ENCODE results near the gene FOXP1. TPM values are rescaled to one million over a fixed set of nuclear protein-coding genes. Genes with fewer than 3 reads are reported as not detected.

FOXP1 gene
- total and polyA plus RNA-seq, 9 of the 15 experiments (the other 6 are each of a cell fraction or from before 2014, with no cell fraction given), result 7.7 to 34.5 (median 13.7) TPM

DNA sequence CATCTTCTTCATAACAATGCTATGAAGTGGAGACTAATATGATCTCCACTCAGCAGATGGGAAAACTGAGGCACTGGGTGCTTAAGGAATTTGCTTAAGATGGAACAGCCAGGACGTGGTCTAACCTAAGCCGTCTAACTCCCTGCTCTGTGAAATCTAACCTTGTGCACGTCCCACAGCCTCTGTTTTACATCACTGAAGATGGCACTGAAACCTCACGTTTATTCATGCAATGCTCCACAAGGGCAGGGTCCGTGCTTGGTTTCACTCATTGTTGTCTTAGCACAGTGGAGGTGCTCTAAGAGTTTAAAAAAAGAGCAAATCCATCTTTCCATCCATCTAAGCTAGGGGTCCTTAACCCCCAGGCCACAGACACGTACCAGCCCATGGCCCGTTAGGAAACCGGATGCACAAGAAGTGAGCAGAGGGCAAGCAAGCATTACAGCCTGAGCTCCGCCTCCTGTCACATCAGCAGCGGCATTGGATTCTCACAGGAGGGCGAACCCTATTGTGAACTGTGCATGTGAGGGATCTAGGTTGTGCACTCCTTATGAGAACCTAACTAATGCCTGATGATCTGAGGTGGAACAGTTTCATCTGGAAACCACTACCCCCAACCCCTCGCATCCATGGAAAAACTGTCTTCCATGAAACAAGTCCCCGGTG is 118.0 kb downstream of the FOXP1 start (continued):
- no peak for TF ChIP-seq POLR2AphosphoS5 (IDR thresholded peaks at IDR 0.05; ENCODE audit: control insufficient read depth, insufficient read depth, low read depth, low read length)
- no peak for TF ChIP-seq ZNF77 (CRISPR knock-in tag; IDR thresholded peaks at IDR 0.05)

DNA sequence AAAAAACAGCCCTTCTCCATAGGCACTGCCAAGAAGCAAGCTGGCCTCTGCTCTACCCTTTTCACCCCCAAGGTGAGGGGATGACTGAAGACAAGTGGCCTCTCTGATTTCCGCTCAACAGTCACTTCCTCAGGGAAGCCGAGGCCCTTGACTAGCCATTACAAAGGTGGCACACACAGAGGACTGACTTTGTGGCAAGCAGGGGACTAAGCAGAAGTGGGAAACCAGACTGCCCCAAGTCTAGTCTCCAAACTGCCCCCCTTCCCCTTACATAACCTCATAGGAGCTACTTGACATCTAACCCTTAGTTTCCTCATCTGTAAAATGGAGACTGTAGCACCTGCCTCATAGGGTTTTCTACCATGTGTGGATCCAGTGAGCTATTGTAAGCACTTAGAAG is 118.9 kb downstream of the FOXP1 start:
- FAIRE-seq, result no peak
- TF ChIP-seq MEF2D (tag; conservative IDR thresholded peaks at IDR 0.05; ENCODE audit: low read depth) (no peak), ZNF444 (CRISPR knock-in tag; IDR thresholded peaks at IDR 0.05) (no peak), SAP30 (IDR thresholded peaks at IDR 0.05; ENCODE audit: borderline replicate concordance, insufficient read depth, low read depth, low read length, poor library complexity, severe bottlenecking) (no peak), BRF1 (IDR thresholded peaks at IDR 0.05; ENCODE audit: borderline replicate concordance, extremely low read depth, insufficient read length) (no peak), MCM3 (IDR thresholded peaks at IDR 0.05) (no peak)
- TF ChIP-seq, protein P1, sequence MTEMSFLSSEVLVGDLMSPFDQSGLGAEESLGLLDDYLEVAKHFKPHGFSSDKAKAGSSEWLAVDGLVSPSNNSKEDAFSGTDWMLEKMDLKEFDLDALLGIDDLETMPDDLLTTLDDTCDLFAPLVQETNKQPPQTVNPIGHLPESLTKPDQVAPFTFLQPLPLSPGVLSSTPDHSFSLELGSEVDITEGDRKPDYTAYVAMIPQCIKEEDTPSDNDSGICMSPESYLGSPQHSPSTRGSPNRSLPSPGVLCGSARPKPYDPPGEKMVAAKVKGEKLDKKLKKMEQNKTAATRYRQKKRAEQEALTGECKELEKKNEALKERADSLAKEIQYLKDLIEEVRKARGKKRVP (CRISPR knock-in tag; IDR thresholded peaks at IDR 0.05), result no peak
- TF ChIP-seq, protein P2, sequence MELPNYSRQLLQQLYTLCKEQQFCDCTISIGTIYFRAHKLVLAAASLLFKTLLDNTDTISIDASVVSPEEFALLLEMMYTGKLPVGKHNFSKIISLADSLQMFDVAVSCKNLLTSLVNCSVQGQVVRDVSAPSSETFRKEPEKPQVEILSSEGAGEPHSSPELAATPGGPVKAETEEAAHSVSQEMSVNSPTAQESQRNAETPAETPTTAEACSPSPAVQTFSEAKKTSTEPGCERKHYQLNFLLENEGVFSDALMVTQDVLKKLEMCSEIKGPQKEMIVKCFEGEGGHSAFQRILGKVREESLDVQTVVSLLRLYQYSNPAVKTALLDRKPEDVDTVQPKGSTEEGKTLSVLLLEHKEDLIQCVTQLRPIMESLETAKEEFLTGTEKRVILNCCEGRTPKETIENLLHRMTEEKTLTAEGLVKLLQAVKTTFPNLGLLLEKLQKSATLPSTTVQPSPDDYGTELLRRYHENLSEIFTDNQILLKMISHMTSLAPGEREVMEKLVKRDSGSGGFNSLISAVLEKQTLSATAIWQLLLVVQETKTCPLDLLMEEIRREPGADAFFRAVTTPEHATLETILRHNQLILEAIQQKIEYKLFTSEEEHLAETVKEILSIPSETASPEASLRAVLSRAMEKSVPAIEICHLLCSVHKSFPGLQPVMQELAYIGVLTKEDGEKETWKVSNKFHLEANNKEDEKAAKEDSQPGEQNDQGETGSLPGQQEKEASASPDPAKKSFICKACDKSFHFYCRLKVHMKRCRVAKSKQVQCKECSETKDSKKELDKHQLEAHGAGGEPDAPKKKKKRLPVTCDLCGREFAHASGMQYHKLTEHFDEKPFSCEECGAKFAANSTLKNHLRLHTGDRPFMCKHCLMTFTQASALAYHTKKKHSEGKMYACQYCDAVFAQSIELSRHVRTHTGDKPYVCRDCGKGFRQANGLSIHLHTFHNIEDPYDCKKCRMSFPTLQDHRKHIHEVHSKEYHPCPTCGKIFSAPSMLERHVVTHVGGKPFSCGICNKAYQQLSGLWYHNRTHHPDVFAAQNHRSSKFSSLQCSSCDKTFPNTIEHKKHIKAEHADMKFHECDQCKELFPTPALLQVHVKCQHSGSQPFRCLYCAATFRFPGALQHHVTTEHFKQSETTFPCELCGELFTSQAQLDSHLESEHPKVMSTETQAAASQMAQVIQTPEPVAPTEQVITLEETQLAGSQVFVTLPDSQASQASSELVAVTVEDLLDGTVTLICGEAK (IDR thresholded peaks at IDR 0.05), result no peak
- TF ChIP-seq, protein P2 (CRISPR knock-in tag; IDR thresholded peaks at IDR 0.05), result no peak

More for the DNA sequence above, 118.9 kb downstream of the FOXP1 start:
- Histone ChIP-seq H3K4me1 (replicated peaks in 1 of 2; ENCODE audit: control insufficient read depth in 2 of 2, insufficient read depth in 2 of 2, low read length in 2 of 2) (peaks cover 0 to 16% of the 10 kb centered on the region in 2 experiments; a peak in 3 of 5 replicates), H3K9ac (ENCODE audit: insufficient read depth in 1 of 2, low read depth in 2 of 2, low read length in 2 of 2) (no peak overlapping the region), H3K27ac (ENCODE audit: extremely low read depth, low read depth, low read length) (no peak overlapping the region), H2AFZ (ENCODE audit: low read depth, low read length) (no peak overlapping the region), H4K20me1 (replicated peaks; ENCODE audit: control insufficient read depth, insufficient read depth, low read length) (no peaks in the 10 kb centered on the region), H3K4me3 (no peak overlapping the region), H3K9me1 (ENCODE audit: control insufficient read depth, insufficient read depth, low read length) (no peaks in the 10 kb centered on the region), H3K4me2 (ENCODE audit: insufficient read depth, low read length) (no peak overlapping the region), H3K36me3 (ENCODE audit: control insufficient read depth, insufficient read depth, low read length) (no peaks in the 10 kb centered on the region), H3K27me3 (ENCODE audit: control insufficient read depth in 2 of 2, insufficient read depth in 2 of 2, low read length in 2 of 2) (no peaks in the 10 kb centered on the region), H3K79me2 (ENCODE audit: control insufficient read depth, insufficient read depth, low read length) (no peaks in the 10 kb centered on the region), H3K9me3 (replicated peaks; ENCODE audit: control insufficient read depth, insufficient read depth, low read depth, low read length) (no peaks in the 10 kb centered on the region)
- POLR2A ChIA-PET, result interaction anchor here (1.3 kb wide), 1 partner anchor 10 kb away, joined by 3 read pairs; no protein-coding TSS in a partner anchor
- no TSS peak for BruUV-seq (replicated peaks)
- 50% methylated on average over 2 of the region's 2 CpGs for WGBS (ENCODE audit: insufficient coverage, low coverage, missing lambda C conversion rate)
- intact Hi-C loops (cut with micrococcal nuclease), result no loop called here
- DNase-seq (ENCODE audit: extremely low read depth in 1 of 4, low spot score in 3 of 4), result no peak
- no peak for ATAC-seq
- in situ Hi-C loops (cut with MboI), result no loop called here
- CTCF ChIA-PET (ENCODE audit: low intra/inter-chr PET ratio), result no interaction called here
